NCI-H1105 (cell line): ENCODE data around the gene C12orf57.
A peak's percentile ranks its signal among the peaks of the same experiment; 100 is the strongest.

Experiments
- DNase-seq: peaks from one replicate; lab custom pipeline; 2025; lab: John Stamatoyannopoulos, UW

The C12orf57 gene

GRCh38 chr12:6937481-6938352 lies 6.1 kb upstream of the C12orf57 start:
- peak; percentile 97 for DNase-seq

- no peak for DNase-seq
Measured at GRCh38 chr12:6938353-6939190, 5.2 kb upstream of the C12orf57 start.

- no peak for DNase-seq
Measured at GRCh38 chr12:6939191-6939540, 4.7 kb upstream of the C12orf57 start.

GRCh38 chr12:6941267-6941666 lies 2.6 kb upstream of the C12orf57 start:
- no peak for DNase-seq

- no peak for DNase-seq
Measured at GRCh38 chr12:6941782-6942181, 2.0 kb upstream of the C12orf57 start.

- no peak for DNase-seq
Measured at GRCh38 chr12:6942331-6942665, 1.5 kb upstream of the C12orf57 start.

- DNase-seq, result peak; percentile 84
Measured at GRCh38 chr12:6943389-6943721, 467 bp upstream of the C12orf57 start.

GRCh38 chr12:6944381-6945186 lies 762 bp downstream of the C12orf57 start:
- DNase-seq, result peak; percentile 95

- DNase-seq, result no peak
Measured at GRCh38 chr12:6945613-6946012, 1.8 kb downstream of the C12orf57 start.

GRCh38 chr12:6946033-6946919 lies 2.5 kb downstream of the C12orf57 start:
- peak; percentile 95 for DNase-seq

GRCh38 chr12:6946920-6947374 lies 3.1 kb downstream of the C12orf57 start:
- no peak for DNase-seq

- DNase-seq, result no peak
Measured at GRCh38 chr12:6947615-6948014, 3.8 kb downstream of the C12orf57 start.

- DNase-seq, result no peak
Measured at GRCh38 chr12:6948873-6949594, 5.2 kb downstream of the C12orf57 start.

GRCh38 chr12:6950401-6950801 lies 6.6 kb downstream of the C12orf57 start:
- DNase-seq, result no peak

GRCh38 chr12:6950811-6951540 lies 7.2 kb downstream of the C12orf57 start, which contains the start of gene PTPN6:
Gene PTPN6 (plus strand): TSS chr12:6951356. CDS start chr12:6951513, 157 bp downstream.
- DNase-seq, result no peak

- no peak for DNase-seq
Measured at GRCh38 chr12:6951551-6952120, 7.8 kb downstream of the C12orf57 start.

GRCh38 chr12:6952121-6952862 lies 8.5 kb downstream of the C12orf57 start:
- no peak for DNase-seq

GRCh38 chr12:6952863-6953441 lies 9.1 kb downstream of the C12orf57 start:
- no peak for DNase-seq
